Nephron progenitor cell (in vitro differentiated cells): ENCODE measurements around the gene ZCCHC17.

ENCODE experiments used
- DNase-seq: peaks from one replicate; pipeline ENCODE4 v3.0.0; 2021
- H3K27ac Mint-ChIP-seq: 2 replicates; pipeline ENCODE4 v1.8.0; 2021; ENCODE audit warnings: mild to moderate bottlenecking, moderate library complexity, mixed read lengths
- H3K27me3 Mint-ChIP-seq: 2 replicates; pipeline ENCODE4 v1.8.0; 2021; ENCODE audit warnings: mild to moderate bottlenecking, low read depth, mixed read lengths; ENCODE audit not compliant: poor library complexity
- H3K36me3 Mint-ChIP-seq: 2 replicates; pipeline ENCODE4 v1.8.0; 2021; ENCODE audit warnings: low read depth, mixed read lengths
- H3K4me1 Mint-ChIP-seq: 2 replicates; pipeline ENCODE4 v1.8.0; 2021; ENCODE audit warnings: mixed read lengths
- H3K4me3 Mint-ChIP-seq: 2 replicates; pipeline ENCODE4 v1.8.0; 2021; ENCODE audit warnings: mild to moderate bottlenecking, moderate library complexity, mixed read lengths
- H3K9me3 Mint-ChIP-seq: 2 replicates; pipeline ENCODE4 v1.8.0; 2021; ENCODE audit warnings: mild to moderate bottlenecking, moderate library complexity, mixed read lengths
- CTCF ChIP-seq: fragments of 200-600 bp; sonication (generic); IDR thresholded peaks from 2 replicates; pipeline ENCODE4 v1.5.0; 2021; ENCODE audit warnings: antibody characterized with exemption

ZCCHC17 gene

GRCh38 chr1:31408788-31409318, 112.0 kb downstream of the ZCCHC17 start:
- no peak overlapping the region for H3K27ac Mint-ChIP-seq
- H3K4me1 Mint-ChIP-seq, result peaks cover 10% of the 10 kb centered on the region
- no peaks in the 10 kb centered on the region for H3K36me3 Mint-ChIP-seq
- peaks cover 45% of the 10 kb centered on the region for H3K27me3 Mint-ChIP-seq
- TF ChIP-seq CTCF, result no peak
- no peak for DNase-seq
- H3K9me3 Mint-ChIP-seq, result no peaks in the 10 kb centered on the region
- H3K4me3 Mint-ChIP-seq, result no peak overlapping the region

GRCh38 chr1:31409946-31410858, 113.4 kb downstream of the ZCCHC17 start:
- peaks cover 53% of the 10 kb centered on the region for H3K27me3 Mint-ChIP-seq
- no peak overlapping the region for H3K27ac Mint-ChIP-seq
- peaks cover 21% of the 10 kb centered on the region for H3K4me1 Mint-ChIP-seq
- no peak overlapping the region for H3K4me3 Mint-ChIP-seq
- no peak for TF ChIP-seq CTCF
- no peaks in the 10 kb centered on the region for H3K9me3 Mint-ChIP-seq
- H3K36me3 Mint-ChIP-seq, result no peaks in the 10 kb centered on the region
- DNase-seq, result no peak

- H3K4me3 Mint-ChIP-seq, result no peak overlapping the region
- H3K9me3 Mint-ChIP-seq, result no peaks in the 10 kb centered on the region
- TF ChIP-seq CTCF, result no peak
- no peak for DNase-seq
- H3K27me3 Mint-ChIP-seq, result peaks cover 53% of the 10 kb centered on the region
- H3K27ac Mint-ChIP-seq, result no peak overlapping the region
- H3K4me1 Mint-ChIP-seq, result peaks cover 21% of the 10 kb centered on the region
- H3K36me3 Mint-ChIP-seq, result no peaks in the 10 kb centered on the region
Measured at GRCh38 chr1:31410871-31411270, 114.0 kb downstream of the ZCCHC17 start.

GRCh38 chr1:31412205-31412604, 115.4 kb downstream of the ZCCHC17 start:
- H3K27me3 Mint-ChIP-seq, result peaks cover 53% of the 10 kb centered on the region
- no peak for DNase-seq
- no peak overlapping the region for H3K27ac Mint-ChIP-seq
- peaks cover 24% of the 10 kb centered on the region for H3K4me1 Mint-ChIP-seq
- peak overlapping the region; percentile 82 for H3K4me3 Mint-ChIP-seq
- no peak for TF ChIP-seq CTCF
- H3K9me3 Mint-ChIP-seq, result no peaks in the 10 kb centered on the region
- no peaks in the 10 kb centered on the region for H3K36me3 Mint-ChIP-seq

GRCh38 chr1:31412732-31413404, 116.0 kb downstream of the ZCCHC17 start, which contains the start of gene SERINC2:
Gene SERINC2, plus strand, starts transcription at chr1:31413213. Its CDS starts 53 bp downstream, at chr1:31413266.
- TF ChIP-seq CTCF, result no peak
- peak within 1 kb of the TSS; percentile 26 for H3K27ac Mint-ChIP-seq
- no peaks in the 10 kb centered on the region for H3K36me3 Mint-ChIP-seq
- H3K27me3 Mint-ChIP-seq, result peaks cover 53% of the 10 kb centered on the region
- no peaks in the 10 kb centered on the region for H3K9me3 Mint-ChIP-seq
- peaks cover 28% of the 10 kb centered on the region for H3K4me1 Mint-ChIP-seq
- peak; percentile 64 for DNase-seq
- H3K4me3 Mint-ChIP-seq, result peak within 1 kb of the TSS; percentile 98
